Neural cell (in vitro differentiated cells): ENCODE results near the gene NKAIN2.

Experiments used
- CTCF ChIP-seq: fragments of 450-650 bp; IDR thresholded peaks from 2 replicates; pipeline ENCODE4 v1.5.1; 2014; ENCODE audit warnings: antibody characterized with exemption, mild to moderate bottlenecking, moderate library complexity; ENCODE audit not compliant: poor library complexity, severe bottlenecking
- EP300 ChIP-seq: fragments of 450-650 bp; conservative IDR thresholded peaks from 2 replicates; pipeline ENCODE4 v1.6.1; 2014; ENCODE audit warnings: antibody characterized with exemption, mild to moderate bottlenecking, moderate library complexity; ENCODE audit not compliant: poor library complexity, severe bottlenecking
- EZH2 ChIP-seq: fragments of 200-600, 300-800 bp; shearing (Covaris generic), sonication (generic); IDR thresholded peaks from 2 replicates; pipeline ENCODE4 v1.6.1; 2014; ENCODE audit warnings: antibody characterized with exemption, low read length, borderline replicate concordance, mild to moderate bottlenecking; ENCODE audit not compliant: insufficient read depth, poor library complexity, severe bottlenecking
- MXI1 ChIP-seq: fragments of 450-650 bp; conservative IDR thresholded peaks from 2 replicates; pipeline ENCODE4 v1.6.1; 2014; ENCODE audit warnings: antibody characterized with exemption, mild to moderate bottlenecking; ENCODE audit not compliant: poor library complexity, severe bottlenecking
- RAD21 ChIP-seq: fragments of 450-650 bp; conservative IDR thresholded peaks from 2 replicates; pipeline ENCODE4 v1.6.1; 2014; ENCODE audit warnings: antibody characterized with exemption, mild to moderate bottlenecking, moderate library complexity
- REST ChIP-seq: IDR thresholded peaks from 2 replicates; pipeline ENCODE4 v1.6.1; 2012; ENCODE audit warnings: borderline replicate concordance

GRCh38 chr6:124755321-124755720, 951.7 kb downstream of the NKAIN2 start:
- TF ChIP-seq EZH2 (no peak), CTCF (no peak), EP300 (no peak), REST (no peak), RAD21 (no peak), MXI1 (no peak)
